GM18520 (cell line): ENCODE results near the gene VAV1.

Experiments used
- ATAC-seq: cut with Tn5 transposase; IDR thresholded peaks from one replicate; pipeline ENCODE4 v1.9.1; 2021; ENCODE audit not compliant: unreplicated experiment

Gene VAV1

DNA sequence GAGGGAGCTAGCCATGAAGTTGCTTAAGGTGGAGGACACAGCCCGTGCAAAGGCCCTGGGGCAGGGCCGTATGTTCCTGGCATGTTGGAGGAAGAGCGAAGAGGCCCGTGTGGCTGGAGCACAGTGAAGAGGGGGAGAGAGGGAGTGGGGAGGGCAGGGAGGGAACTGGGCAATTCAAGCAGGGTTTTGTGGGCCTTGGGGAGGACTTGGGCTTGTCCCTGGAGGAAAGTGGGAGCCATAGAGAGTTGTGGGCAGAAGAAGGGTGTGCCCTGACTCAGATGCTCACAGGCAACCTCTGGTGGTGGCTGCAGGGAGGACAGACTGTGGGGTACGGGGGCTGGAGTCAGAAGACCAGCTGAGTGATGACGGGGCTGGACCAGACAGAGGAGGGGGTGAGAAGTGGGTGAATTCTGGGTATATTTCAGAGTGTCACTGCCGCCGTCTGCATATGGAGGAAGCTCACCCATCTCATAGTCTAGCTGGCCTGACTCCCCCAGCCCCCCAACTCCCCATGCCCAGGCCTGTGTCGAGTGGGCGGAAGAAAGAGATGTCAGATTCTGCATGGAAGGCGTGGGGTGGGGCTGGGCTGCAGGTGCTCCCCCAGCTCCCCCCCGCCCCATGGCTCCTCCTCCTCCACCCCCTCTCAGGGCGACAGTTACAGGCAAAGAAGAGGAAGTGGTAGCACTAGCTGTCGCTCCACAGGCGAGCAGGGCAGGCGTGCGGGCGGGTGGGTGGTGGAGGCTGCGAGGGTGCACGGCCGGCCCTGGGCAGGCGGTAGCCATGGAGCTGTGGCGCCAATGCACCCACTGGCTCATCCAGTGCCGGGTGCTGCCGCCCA is at the start of gene VAV1:
VAV1 (plus strand) TSS at position 681 of the 838 bp plus-strand sequence; CDS start at position 781, 100 bp downstream.
- ATAC-seq: no peak

GRCh38 chr19:6723108-6723618 is 49.3 kb upstream of the VAV1 start:
- no peak for ATAC-seq

DNA sequence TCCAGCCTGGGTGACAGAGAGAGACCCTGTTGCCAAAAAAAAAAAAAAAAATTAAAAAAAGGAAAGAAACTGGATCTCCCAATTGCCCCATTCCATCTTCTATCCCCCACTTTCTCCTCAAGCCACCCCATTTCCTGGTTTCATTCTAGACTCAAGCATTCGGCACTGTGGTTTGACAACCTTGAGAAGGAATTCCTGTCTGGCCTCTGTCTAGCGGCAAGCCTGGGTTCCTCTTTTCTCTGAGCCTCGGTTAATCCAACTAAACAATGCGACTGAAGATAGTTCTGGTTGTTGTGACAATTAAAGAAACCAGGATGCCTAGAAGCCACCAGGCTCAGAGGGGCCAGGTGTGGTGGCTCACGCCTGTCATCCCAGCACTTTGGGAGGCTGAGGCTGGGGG is 48.8 kb upstream of the VAV1 start:
- ATAC-seq: no peak

DNA sequence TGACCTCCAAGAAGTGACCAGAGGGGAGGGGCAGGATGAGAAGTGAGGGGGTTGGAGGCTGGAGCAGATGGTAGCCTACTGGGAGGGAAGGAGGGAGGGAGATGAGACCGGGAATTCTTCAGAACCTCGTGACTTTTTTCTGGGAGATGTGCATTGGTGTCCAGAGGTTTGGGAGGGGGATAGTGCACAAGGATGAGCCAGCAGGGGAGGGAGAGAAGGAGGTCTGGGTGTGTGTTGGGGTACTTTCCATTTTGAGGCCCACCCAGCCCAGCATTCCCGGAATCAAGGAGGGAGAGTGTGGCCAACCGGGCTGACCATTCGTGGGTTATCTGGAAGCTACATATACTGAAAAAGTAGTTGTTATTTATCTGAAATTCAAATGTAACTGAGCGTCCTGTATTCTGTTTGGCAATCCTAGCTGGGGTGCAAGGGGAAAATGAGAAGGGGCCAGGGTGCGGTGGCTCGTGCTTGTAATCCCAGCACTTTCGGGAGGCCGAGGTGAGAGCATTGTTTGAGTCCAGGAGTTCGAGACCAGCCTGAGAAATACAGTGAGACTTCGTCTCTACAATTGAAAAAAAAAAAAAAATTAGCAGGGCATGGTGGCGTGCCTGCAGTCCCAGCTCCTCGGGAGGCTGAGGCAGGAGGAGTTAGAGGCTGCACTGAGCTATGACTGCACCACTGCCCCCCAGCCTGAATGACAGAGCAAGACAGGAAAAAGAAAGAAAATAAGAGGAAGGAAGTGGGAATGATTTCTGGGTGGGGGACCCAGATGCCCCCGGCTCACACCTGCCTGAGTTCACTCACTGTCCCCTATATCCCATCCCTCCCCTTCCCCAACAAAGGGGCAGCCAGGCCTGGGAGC is 47.6 kb upstream of the VAV1 start:
- ATAC-seq: no peak

GRCh38 chr19:6725513-6726231 is 46.8 kb upstream of the VAV1 start:
- ATAC-seq: no peak

GRCh38 chr19:6728346-6728745 is 44.2 kb upstream of the VAV1 start:
- ATAC-seq: no peak

- no peak for ATAC-seq
Observed at GRCh38 chr19:6729573-6730152, 42.8 kb upstream of the VAV1 start.

DNA sequence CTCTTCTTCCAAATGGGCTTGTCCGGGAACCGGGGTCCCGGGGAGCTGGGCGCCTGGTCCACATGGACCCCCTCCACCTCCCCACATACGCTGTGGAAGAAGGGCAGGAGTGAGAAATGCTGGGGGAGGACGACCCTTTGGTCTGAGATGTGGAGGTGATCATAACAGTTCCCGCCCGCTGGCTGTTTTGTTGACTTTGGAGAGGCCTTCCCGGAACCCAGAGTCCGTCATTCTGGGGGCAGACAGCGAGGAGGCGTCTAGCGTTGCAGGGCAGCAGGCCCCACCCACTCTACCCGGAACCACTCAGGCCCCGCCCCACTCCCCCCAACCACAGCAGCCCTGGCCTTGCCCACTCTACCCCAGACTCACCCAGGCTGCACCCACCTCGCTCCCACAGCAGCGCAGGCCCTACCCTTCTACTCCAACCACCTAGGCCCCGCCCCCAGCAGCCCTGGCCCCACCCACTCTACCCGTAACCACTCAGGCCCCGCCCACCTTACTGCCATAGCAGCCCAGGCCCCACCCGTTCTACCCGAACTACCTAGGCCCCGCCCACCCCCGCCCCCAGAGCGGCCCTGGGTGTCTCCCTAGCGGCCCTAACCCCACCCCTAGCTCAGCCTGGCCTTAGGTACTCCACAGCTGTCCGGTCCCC is 42.2 kb upstream of the VAV1 start:
- no peak for ATAC-seq

DNA sequence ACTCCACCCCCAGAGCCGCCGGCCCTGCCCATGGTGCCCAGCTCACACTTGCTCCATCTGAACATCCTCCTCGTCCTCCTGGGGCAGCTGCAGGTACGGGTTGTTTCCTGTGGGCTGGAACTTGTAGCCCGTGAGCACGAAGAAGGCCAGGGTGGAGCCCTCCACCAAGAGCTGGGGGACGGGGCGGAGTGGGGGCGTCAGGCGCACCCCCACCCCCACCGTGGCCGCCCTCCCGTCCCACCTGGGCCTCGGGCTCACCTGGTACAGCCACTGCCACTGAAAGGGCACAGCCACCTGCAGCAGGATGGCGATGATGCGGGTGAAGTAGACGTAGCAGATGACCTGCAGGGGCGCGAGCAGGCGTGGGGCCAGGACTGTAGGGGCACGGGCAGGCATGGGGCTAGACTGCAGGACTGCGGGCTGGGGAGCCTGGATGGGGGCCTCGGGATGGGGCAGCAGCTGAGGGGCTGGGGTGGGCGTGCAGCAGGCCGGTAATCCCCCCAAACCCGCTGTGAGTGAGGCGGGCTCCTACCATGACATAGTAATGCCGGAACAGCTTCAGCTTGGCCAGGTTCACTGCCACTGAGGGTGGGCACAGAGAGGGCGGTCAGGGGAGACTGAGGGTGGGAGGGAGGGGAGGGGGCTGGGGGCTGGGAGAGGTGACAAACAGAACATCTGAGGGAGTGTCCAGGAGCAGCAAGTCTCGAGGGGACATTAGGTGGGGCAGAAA is 41.4 kb upstream of the VAV1 start:
- ATAC-seq: no peak

- ATAC-seq: no peak
Observed at GRCh38 chr19:6731822-6732221, 40.7 kb upstream of the VAV1 start.

DNA sequence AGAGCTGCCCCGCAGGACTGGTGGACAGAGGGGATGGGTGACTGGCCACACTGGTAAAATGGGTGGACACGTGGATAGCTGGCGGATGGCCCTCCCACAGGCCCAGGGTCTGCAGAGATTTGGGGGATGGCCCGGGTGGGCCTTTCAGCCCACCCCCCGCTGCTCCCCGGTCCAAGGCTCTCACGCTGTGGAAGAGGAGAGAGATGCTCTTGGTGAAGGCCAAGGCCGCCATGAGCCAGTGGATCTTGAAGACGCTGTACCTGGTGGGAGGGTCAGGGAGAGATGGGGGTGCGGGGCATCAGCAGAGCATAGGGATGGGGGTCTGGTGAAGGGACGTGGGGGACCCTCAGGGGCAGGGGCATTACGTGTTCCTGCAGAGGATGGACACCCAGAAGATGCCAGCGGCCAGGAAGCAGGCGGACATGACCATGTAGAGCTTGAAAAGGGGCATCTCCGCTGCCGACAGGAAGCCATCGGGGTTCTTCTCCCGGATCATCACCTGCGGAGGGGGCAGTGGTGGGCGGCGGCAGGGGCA is 39.6 kb upstream of the VAV1 start:
- no peak for ATAC-seq

- no peak for ATAC-seq
Observed at GRCh38 chr19:6733338-6734095, 39.0 kb upstream of the VAV1 start.

- ATAC-seq: no peak
Observed at GRCh38 chr19:6734096-6734696, 38.3 kb upstream of the VAV1 start.

GRCh38 chr19:6735181-6735911 is 37.2 kb upstream of the VAV1 start:
- no peak for ATAC-seq

DNA sequence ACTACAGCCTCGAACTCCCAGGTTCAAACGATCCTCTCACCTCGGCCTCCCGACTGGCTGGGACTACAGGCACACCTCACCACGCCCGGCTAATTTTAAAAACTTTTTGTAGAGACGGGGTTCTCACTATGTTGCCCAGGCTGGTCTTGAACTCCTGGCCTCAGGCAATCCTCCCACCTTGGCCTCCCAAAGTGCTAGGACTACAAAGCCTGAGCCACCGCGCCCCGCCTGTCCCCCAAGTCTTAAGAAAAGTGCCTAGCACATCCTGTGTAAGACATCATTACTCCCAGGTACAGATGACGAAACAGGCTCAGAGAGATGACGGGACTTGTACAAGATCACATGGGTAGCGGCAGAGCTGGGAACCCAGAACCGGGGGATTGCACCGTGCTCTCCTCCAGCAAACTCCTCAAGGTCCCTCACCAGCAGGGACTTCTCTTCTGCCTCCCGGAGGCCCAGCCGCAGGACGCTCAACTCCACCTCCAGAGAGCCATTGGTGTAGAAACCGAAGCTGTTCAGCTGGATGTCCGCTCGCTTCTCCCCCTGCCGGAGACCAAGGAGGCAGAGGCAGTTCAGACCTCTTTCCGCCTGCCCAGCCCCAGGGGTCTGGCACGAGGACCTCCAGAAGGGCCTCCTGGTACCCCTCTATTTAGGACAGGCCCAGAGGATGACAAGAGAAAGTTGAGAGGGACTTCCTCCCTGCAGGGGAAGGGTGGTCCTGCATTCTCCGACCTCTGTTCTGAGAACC is 36.2 kb upstream of the VAV1 start:
- no peak for ATAC-seq

DNA sequence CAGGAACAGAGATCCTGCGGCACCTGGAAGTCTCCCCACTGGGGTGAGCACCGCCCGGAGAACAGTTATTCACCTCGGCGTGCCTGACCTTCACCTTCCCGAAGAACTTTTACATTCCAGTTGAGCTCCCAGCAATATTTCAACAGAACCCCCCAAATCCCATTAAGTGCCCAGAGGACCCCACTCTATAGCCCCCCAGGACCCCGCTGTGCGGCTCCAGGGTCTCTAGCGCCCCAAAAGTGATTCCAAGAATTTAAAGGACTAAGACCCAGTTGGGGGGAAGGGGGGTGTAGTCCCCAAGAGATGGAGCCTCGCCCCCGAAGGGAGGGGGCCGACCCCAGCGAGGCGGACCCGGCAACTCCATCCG is 35.6 kb upstream of the VAV1 start:
- ATAC-seq: no peak

DNA sequence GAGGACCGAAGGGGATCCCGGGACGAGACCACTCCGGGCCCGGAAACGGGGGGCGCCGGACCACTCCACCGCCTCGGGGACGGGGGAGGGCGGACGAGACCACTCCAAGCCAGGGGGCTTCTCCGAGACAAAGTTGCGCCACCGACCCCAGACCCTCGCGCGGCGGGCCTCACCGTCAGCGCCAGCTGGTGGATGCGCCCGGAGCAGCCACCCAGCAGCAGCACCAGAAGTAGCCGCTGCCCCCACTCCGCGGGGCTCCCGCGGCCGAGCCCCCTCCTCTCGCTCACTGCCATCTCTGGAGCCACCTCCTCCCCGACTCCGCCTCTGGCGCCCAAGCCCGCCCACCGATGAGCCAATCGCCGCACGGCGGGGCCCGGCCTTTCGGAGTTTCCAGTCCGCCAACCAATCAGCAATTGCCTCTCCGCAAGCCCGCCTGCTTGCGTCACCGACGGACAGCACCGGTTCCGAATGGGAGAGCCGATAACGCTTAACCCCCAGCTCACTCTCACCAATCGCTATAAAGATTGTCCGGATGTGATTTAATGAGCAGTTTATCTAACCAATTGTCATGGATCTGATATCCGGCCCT is 35.1 kb upstream of the VAV1 start, which contains the start of gene GPR108:
GPR108 (minus strand) TSS at position 297 of the 589 bp plus-strand sequence; CDS start at position 293, 4 bp downstream.
- ATAC-seq: peak; percentile 59
